ENCODE data around the gene C1QA.
"Not testable (repeated sequence)": the region's sequence is repeated elsewhere in the genome, so short reads cannot be mapped to it uniquely, and the experiment has no call there.

Gene C1QA

DNA sequence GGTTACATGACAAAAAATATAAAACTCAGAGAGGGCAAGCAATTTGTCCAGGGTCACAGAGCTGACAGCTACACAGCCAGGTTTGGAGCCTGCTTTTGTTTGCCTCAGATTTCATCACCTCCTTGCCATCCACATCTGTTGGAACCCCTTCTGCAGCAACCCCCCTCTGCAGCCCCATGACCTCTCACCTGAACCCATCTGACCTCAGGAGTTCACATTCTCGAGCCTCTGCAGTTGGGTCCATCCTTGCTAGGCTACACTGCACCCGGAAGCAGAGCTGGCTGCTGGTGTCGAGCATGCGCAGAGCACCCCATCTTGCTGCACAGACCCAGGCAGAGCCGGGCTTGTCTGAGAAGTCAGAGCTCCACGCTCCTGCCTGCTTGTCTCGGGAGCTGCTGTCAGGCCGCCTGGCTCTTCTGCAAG is 26.6 kb downstream of the C1QA start:
- H3K36me3 ChIP-seq (ENCODE audit: insufficient read depth, low read length), result no peaks in the 10 kb centered on the region
- no peak overlapping the region for H2AFZ ChIP-seq (ENCODE audit: low read length)
- no peak overlapping the region for H3K9ac ChIP-seq (ENCODE audit: low read length)
- no peak overlapping the region for H3K27ac ChIP-seq (ENCODE audit: low read depth, low read length, poor library complexity, severe bottlenecking)
- H3K79me2 ChIP-seq (ENCODE audit: insufficient read depth, low read length), result no peaks in the 10 kb centered on the region
- no peak overlapping the region for H3K4me3 ChIP-seq (ENCODE audit: low read depth, low read length, poor library complexity, severe bottlenecking)
- no peaks in the 10 kb centered on the region for H3K9me2 ChIP-seq (ENCODE audit: low read depth, low read length)
- no peaks in the 10 kb centered on the region for H3K9me3 ChIP-seq (ENCODE audit: low read length)
- no peaks in the 10 kb centered on the region for H3K4me1 ChIP-seq (ENCODE audit: insufficient read depth, low read length, severe bottlenecking)
- H3K4me2 ChIP-seq (ENCODE audit: low read length), result no peak overlapping the region
- no peak for TF ChIP-seq EZH2 (IDR thresholded peaks at IDR 0.05; ENCODE audit: borderline replicate concordance, low read length)
- TF ChIP-seq, protein P1, sequence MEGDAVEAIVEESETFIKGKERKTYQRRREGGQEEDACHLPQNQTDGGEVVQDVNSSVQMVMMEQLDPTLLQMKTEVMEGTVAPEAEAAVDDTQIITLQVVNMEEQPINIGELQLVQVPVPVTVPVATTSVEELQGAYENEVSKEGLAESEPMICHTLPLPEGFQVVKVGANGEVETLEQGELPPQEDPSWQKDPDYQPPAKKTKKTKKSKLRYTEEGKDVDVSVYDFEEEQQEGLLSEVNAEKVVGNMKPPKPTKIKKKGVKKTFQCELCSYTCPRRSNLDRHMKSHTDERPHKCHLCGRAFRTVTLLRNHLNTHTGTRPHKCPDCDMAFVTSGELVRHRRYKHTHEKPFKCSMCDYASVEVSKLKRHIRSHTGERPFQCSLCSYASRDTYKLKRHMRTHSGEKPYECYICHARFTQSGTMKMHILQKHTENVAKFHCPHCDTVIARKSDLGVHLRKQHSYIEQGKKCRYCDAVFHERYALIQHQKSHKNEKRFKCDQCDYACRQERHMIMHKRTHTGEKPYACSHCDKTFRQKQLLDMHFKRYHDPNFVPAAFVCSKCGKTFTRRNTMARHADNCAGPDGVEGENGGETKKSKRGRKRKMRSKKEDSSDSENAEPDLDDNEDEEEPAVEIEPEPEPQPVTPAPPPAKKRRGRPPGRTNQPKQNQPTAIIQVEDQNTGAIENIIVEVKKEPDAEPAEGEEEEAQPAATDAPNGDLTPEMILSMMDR (IDR thresholded peaks at IDR 0.05; ENCODE audit: low read length), result no peak
- no peaks in the 10 kb centered on the region for H3F3A ChIP-seq (ENCODE audit: insufficient read depth, low read length)
- no peaks in the 10 kb centered on the region; the same call in 1 of the 2 replicates for H3K27me3 ChIP-seq (ENCODE audit: insufficient read depth, low read length)
- no peaks in the 10 kb centered on the region for H4K20me1 ChIP-seq (ENCODE audit: insufficient read depth, low read length)

DNA sequence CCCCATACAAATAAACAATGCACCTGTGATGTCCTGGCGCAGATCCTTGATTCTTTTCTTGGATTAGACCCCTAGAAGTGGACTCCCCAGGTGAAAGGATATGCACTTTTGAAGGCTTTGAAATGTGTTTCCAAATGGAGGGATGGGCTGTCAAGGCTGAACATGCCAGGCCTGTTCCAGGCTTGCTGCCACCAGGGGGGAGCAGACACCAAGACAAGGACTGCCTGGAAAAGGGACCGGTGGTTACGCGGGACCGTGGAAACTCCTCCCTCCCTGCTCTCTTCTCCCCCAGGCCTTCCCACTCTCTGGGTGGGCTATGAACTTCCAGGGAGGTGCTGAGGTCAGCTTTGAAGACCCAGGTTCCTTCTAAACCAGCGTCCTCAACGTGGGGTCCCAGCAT is 29.3 kb downstream of the C1QA start:
- Histone ChIP-seq H3K79me2 (ENCODE audit: insufficient read depth, low read length) (no peaks in the 10 kb centered on the region), H3K27me3 (ENCODE audit: insufficient read depth, low read length) (no peaks in the 10 kb centered on the region; the same call in 1 of the 2 replicates), H3K4me1 (ENCODE audit: insufficient read depth, low read length, severe bottlenecking) (no peaks in the 10 kb centered on the region), H3K4me2 (ENCODE audit: low read length) (no peak overlapping the region), H2AFZ (ENCODE audit: low read length) (no peak overlapping the region), H3K9ac (ENCODE audit: low read length) (no peak overlapping the region), H3K27ac (ENCODE audit: low read depth, low read length, poor library complexity, severe bottlenecking) (no peak overlapping the region), H4K20me1 (ENCODE audit: insufficient read depth, low read length) (no peaks in the 10 kb centered on the region), H3K9me2 (ENCODE audit: low read depth, low read length) (no peaks in the 10 kb centered on the region), H3K9me3 (ENCODE audit: low read length) (no peaks in the 10 kb centered on the region), H3K4me3 (ENCODE audit: low read depth, low read length, poor library complexity, severe bottlenecking) (no peak overlapping the region), H3K36me3 (ENCODE audit: insufficient read depth, low read length) (no peaks in the 10 kb centered on the region), H3F3A (ENCODE audit: insufficient read depth, low read length) (no peaks in the 10 kb centered on the region)
- TF ChIP-seq, protein P1 (IDR thresholded peaks at IDR 0.05; ENCODE audit: low read length), result peak; percentile 25; the same call in 1 of the 2 replicates
- TF ChIP-seq EZH2 (IDR thresholded peaks at IDR 0.05; ENCODE audit: borderline replicate concordance, low read length), result no peak

DNA sequence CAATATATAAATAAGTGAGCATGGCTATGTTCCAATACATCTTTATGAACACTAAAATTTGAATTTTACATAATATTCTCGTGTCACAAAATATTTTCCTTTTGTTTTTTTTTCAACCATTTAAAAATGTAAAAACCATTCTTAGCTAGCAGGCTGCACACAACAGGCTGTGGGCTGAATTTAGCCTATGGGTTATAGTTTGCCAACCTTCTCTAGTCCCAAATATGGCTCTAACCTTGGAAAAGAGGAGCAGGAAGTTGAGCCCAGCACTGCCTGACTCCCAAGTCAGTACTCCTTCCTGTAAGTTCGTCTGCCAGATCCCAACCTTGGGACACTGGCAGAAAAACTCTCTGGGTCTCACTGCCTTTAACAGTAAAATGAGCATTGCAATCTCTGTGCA is 30.0 kb downstream of the C1QA start:
- Histone ChIP-seq H3K4me3 (ENCODE audit: low read depth, low read length, poor library complexity, severe bottlenecking) (no peak overlapping the region), H3K4me1 (ENCODE audit: insufficient read depth, low read length, severe bottlenecking) (no peaks in the 10 kb centered on the region), H3K4me2 (ENCODE audit: low read length) (no peak overlapping the region), H3K79me2 (ENCODE audit: insufficient read depth, low read length) (no peaks in the 10 kb centered on the region), H3F3A (ENCODE audit: insufficient read depth, low read length) (no peaks in the 10 kb centered on the region), H3K9me2 (ENCODE audit: low read depth, low read length) (no peaks in the 10 kb centered on the region), H2AFZ (ENCODE audit: low read length) (no peak overlapping the region), H3K9ac (ENCODE audit: low read length) (no peak overlapping the region), H4K20me1 (ENCODE audit: insufficient read depth, low read length) (no peaks in the 10 kb centered on the region), H3K36me3 (ENCODE audit: insufficient read depth, low read length) (no peaks in the 10 kb centered on the region), H3K9me3 (ENCODE audit: low read length) (no peaks in the 10 kb centered on the region), H3K27me3 (ENCODE audit: insufficient read depth, low read length) (no peaks in the 10 kb centered on the region; the same call in 1 of the 2 replicates), H3K27ac (ENCODE audit: low read depth, low read length, poor library complexity, severe bottlenecking) (no peak overlapping the region)
- no peak for TF ChIP-seq EZH2 (IDR thresholded peaks at IDR 0.05; ENCODE audit: borderline replicate concordance, low read length)
- TF ChIP-seq, protein P1 (IDR thresholded peaks at IDR 0.05; ENCODE audit: low read length), result no peak

DNA sequence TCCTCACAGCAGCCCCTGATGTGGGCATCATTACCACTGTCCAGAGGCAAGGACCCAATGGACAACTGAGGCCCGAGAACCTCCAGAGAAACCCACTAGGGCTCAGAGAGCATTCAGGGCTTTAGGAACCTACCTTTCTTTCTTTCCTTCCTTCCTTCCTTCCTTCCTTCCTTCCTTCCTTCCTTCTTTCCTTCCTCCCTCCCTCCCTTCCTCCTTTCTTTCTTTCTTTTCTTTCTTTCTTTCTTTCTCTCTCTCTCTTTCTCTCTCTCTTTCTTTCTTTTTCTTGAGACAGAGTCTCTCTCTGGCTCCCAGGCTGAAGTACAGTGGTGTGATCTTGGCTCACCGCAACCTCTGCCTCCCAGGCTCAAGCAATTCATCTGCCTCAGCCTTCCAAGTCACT is 32.4 kb downstream of the C1QA start:
- not testable (repeated sequence) for H3K9ac ChIP-seq (ENCODE audit: low read length); H3K27me3 ChIP-seq (ENCODE audit: insufficient read depth, low read length); H3K4me2 ChIP-seq (ENCODE audit: low read length); H4K20me1 ChIP-seq (ENCODE audit: insufficient read depth, low read length); H2AFZ ChIP-seq (ENCODE audit: low read length); H3K4me1 ChIP-seq (ENCODE audit: insufficient read depth, low read length, severe bottlenecking); H3F3A ChIP-seq (ENCODE audit: insufficient read depth, low read length); H3K4me3 ChIP-seq (ENCODE audit: low read depth, low read length, poor library complexity, severe bottlenecking); H3K9me3 ChIP-seq (ENCODE audit: low read length); H3K27ac ChIP-seq (ENCODE audit: low read depth, low read length, poor library complexity, severe bottlenecking); H3K36me3 ChIP-seq (ENCODE audit: insufficient read depth, low read length); H3K79me2 ChIP-seq (ENCODE audit: insufficient read depth, low read length); H3K9me2 ChIP-seq (ENCODE audit: low read depth, low read length)
